Measurements from ENCODE around the gene MAU2. TPM values are rescaled to one million over a fixed set of nuclear protein-coding genes. Genes with fewer than 3 reads are reported as not detected.

Gene MAU2
- total and polyA plus RNA-seq, 2 of the 13 experiments (the other 11 are each of a cell fraction or from before 2014, with no cell fraction given): 16.8 to 33.8 TPM

- TF ChIP-seq ZNF260 (CRISPR knock-in tag; IDR thresholded peaks at IDR 0.05; ENCODE audit: borderline replicate concordance, low read depth): no peak
- TF ChIP-seq ZNF788 (CRISPR knock-in tag; IDR thresholded peaks at IDR 0.05; ENCODE audit: borderline replicate concordance): no peak
- peak; percentile 37; the same call in 1 of the 2 replicates for TF ChIP-seq SIN3A (IDR thresholded peaks at IDR 0.05; ENCODE audit: borderline replicate concordance, low read depth, low read length)
- TF ChIP-seq MTA1 (CRISPR knock-in tag; IDR thresholded peaks at IDR 0.05; ENCODE audit: borderline replicate concordance): no peak
- TF ChIP-seq NCOA2 (CRISPR knock-in tag; IDR thresholded peaks at IDR 0.05): no peak
- no peak for TF ChIP-seq ZNF501 (CRISPR knock-in tag; IDR thresholded peaks at IDR 0.05)
- no peak for TF ChIP-seq SAFB2 (CRISPR knock-in tag; IDR thresholded peaks at IDR 0.05; ENCODE audit: borderline replicate concordance, low read depth)
- TF ChIP-seq TRIM22 (IDR thresholded peaks at IDR 0.05): no peak
- no peak for TF ChIP-seq E2F5 (CRISPR knock-in tag; conservative IDR thresholded peaks at IDR 0.05)
- TF ChIP-seq ZNF768 (CRISPR knock-in tag; IDR thresholded peaks at IDR 0.05): no peak
- TF ChIP-seq ZMYM4 (CRISPR knock-in tag; IDR thresholded peaks at IDR 0.05): no peak
- TF ChIP-seq MEIS2 (CRISPR knock-in tag; IDR thresholded peaks at IDR 0.05): no peak
- no peak for TF ChIP-seq ZNF552 (CRISPR knock-in tag; IDR thresholded peaks at IDR 0.05; ENCODE audit: borderline replicate concordance)
- TF ChIP-seq MIER2 (CRISPR knock-in tag; IDR thresholded peaks at IDR 0.05): no peak
- no peak for TF ChIP-seq MLXIP (CRISPR knock-in tag; IDR thresholded peaks at IDR 0.05; ENCODE audit: borderline replicate concordance)
- peak; percentile 16; the same call in 1 of the 3 replicates for TF ChIP-seq MXI1 (IDR thresholded peaks at IDR 0.05; ENCODE audit: borderline replicate concordance, low read depth, low read length)
- no peak for TF ChIP-seq BRF2 (CRISPR knock-in tag; IDR thresholded peaks at IDR 0.05)
- TF ChIP-seq CENPT (CRISPR knock-in tag; IDR thresholded peaks at IDR 0.05; ENCODE audit: low read depth): no peak
- TF ChIP-seq STAT5B (CRISPR knock-in tag; IDR thresholded peaks at IDR 0.05): no peak
- TF ChIP-seq ZNF564 (CRISPR knock-in tag; IDR thresholded peaks at IDR 0.05): no peak
- no peak for TF ChIP-seq RBM22 (optimal IDR thresholded peaks at IDR 0.05; ENCODE audit: low read length)
- peak; percentile 46; the same call in 1 of the 2 replicates for TF ChIP-seq KDM5A (IDR thresholded peaks at IDR 0.05; ENCODE audit: borderline replicate concordance, low read length)
- TF ChIP-seq PCBP2 (optimal IDR thresholded peaks at IDR 0.05; ENCODE audit: low read depth, low read length, poor library complexity, severe bottlenecking): no peak
- no peak for TF ChIP-seq ZNF766 (CRISPR knock-in tag; IDR thresholded peaks at IDR 0.05; ENCODE audit: borderline replicate concordance)
Measured at GRCh38 chr19:19405971-19406877, 85.6 kb downstream of the MAU2 start (continued).

Measured in HepG2 (cell line).